HepG2 (cell line): ENCODE data around the gene LCMT2. TPM values are rescaled to one million over a fixed set of nuclear protein-coding genes. Genes with fewer than 3 reads are reported as not detected.

ENCODE experiments used
- BORCS8-MEF2B ChIP-seq: sonication (generic); formaldehyde crosslinking; IDR thresholded peaks from 2 replicates; pipeline ENCODE4 v1.8.0; 2022; ENCODE audit warnings: mild to moderate bottlenecking, missing genetic modification reagents
- CC2D1A ChIP-seq: sonication (generic); formaldehyde crosslinking; IDR thresholded peaks from 2 replicates; pipeline ENCODE4 v1.8.1; 2023; ENCODE audit warnings: mild to moderate bottlenecking, missing genetic modification reagents
- FOXK2 ChIP-seq: fragments of 450-650 bp; IDR thresholded peaks from 2 replicates; pipeline ENCODE4 v1.6.1; 2016
- GATAD2A ChIP-seq: IDR thresholded peaks from 2 replicates; pipeline ENCODE4 v1.6.1; 2016
- GRHL1 ChIP-seq: sonication (generic); formaldehyde crosslinking; conservative IDR thresholded peaks from 2 replicates; pipeline ENCODE4 v1.8.0; 2022; ENCODE audit warnings: missing genetic modification reagents
- HMGA1 ChIP-seq: sonication (generic); formaldehyde crosslinking; conservative IDR thresholded peaks from 2 replicates; pipeline ENCODE4 v1.4.0; 2020; ENCODE audit warnings: missing genetic modification reagents
- ISX ChIP-seq: sonication (generic); formaldehyde crosslinking; conservative IDR thresholded peaks from 2 replicates; pipeline ENCODE4 v1.5.0; 2020; ENCODE audit warnings: missing genetic modification reagents
- MATR3 ChIP-seq: sonication (generic); formaldehyde crosslinking; IDR thresholded peaks from 2 replicates; pipeline ENCODE4 v1.4.0; 2020; ENCODE audit warnings: missing genetic modification reagents
- MTERF4 ChIP-seq: sonication (generic); formaldehyde crosslinking; IDR thresholded peaks from 2 replicates; pipeline ENCODE4 v1.8.0; 2023; ENCODE audit warnings: mild to moderate bottlenecking, missing genetic modification reagents
- NR2F2 ChIP-seq: IDR thresholded peaks from 2 replicates; pipeline ENCODE4 v1.6.1; 2012; ENCODE audit warnings: low read depth, inconsistent platforms, borderline replicate concordance
- POLR2A ChIP-seq, 2 experiments: IDR thresholded peaks; 2 replicates each; pipeline ENCODE4 v1.6.1; 2011; ENCODE audit warnings: low read depth in 2 of 2, low read length in 2 of 2, mild to moderate bottlenecking in 1 of 2, moderate library complexity in 1 of 2; ENCODE audit not compliant: insufficient read depth in 1 of 2
- PPARG ChIP-seq: conservative IDR thresholded peaks from 2 replicates; pipeline ENCODE4 v1.6.1; 2016; ENCODE audit warnings: missing biosample characterization, missing genetic modification reagents
- RBM22 ChIP-seq: fragments of 200-400 bp; formaldehyde crosslinking; optimal IDR thresholded peaks from 2 replicates; pipeline ENCODE3; 2017; ENCODE audit warnings: mild to moderate bottlenecking, low read length, moderate library complexity
- SMAD3 ChIP-seq: sonication (generic); formaldehyde crosslinking; IDR thresholded peaks from 2 replicates; pipeline ENCODE4 v1.4.0; 2020; ENCODE audit warnings: missing genetic modification reagents
- SOX13 ChIP-seq, 3 experiments: fragments of 450-650 bp in 1 of 3; sonication (generic) in 1 of 3; formaldehyde crosslinking in 1 of 3; IDR thresholded peaks in 2 of 3; conservative IDR thresholded peaks in 1 of 3; 2 replicates each; pipeline versions ENCODE4 v1.5.0 to v1.6.1; 2016 to 2020; ENCODE audit warnings: antibody characterized with exemption in 1 of 3, mild to moderate bottlenecking in 1 of 3, missing compliant biosample characterization in 1 of 3, missing genetic modification reagents in 1 of 3, moderate library complexity in 1 of 3
- SRSF4 ChIP-seq: fragments of 200-400 bp; formaldehyde crosslinking; IDR thresholded peaks from one replicate; pipeline ENCODE4 v1.6.1; 2018; ENCODE audit warnings: mild to moderate bottlenecking, low read depth, low read length, moderate library complexity; ENCODE audit not compliant: poor library complexity, severe bottlenecking
- ZNF138 ChIP-seq: sonication (generic); formaldehyde crosslinking; IDR thresholded peaks from 2 replicates; pipeline ENCODE4 v1.5.0; 2020; ENCODE audit warnings: mild to moderate bottlenecking, low read depth, missing genetic modification reagents
- ZNF180 ChIP-seq: sonication (generic); formaldehyde crosslinking; IDR thresholded peaks from 2 replicates; pipeline ENCODE4 v1.4.0; 2020; ENCODE audit warnings: low read depth, missing genetic modification reagents, borderline replicate concordance
- ZNF235 ChIP-seq: sonication (generic); formaldehyde crosslinking; IDR thresholded peaks from 2 replicates; pipeline ENCODE4 v1.8.1; 2023; ENCODE audit warnings: mild to moderate bottlenecking, missing genetic modification reagents, borderline replicate concordance
- ZNF354B ChIP-seq: sonication (generic); formaldehyde crosslinking; IDR thresholded peaks from 2 replicates; pipeline ENCODE4 v1.8.0; 2022; ENCODE audit warnings: mild to moderate bottlenecking, missing genetic modification reagents
- ZNF556 ChIP-seq: sonication (generic); formaldehyde crosslinking; IDR thresholded peaks from 2 replicates; pipeline ENCODE4 v1.4.0; 2020; ENCODE audit warnings: mild to moderate bottlenecking, missing genetic modification reagents, borderline replicate concordance
- polyA plus RNA-seq, 8 experiments: library from polyadenylated mRNA; depleted of rRNA in 3 of 8; stranded (reverse) in 7 of 8; unstranded in 1 of 8; fragments of >200 nt; fragmentation: Illumina TruSeq in 4 of 8; extraction: Trizol in 4 of 8; gene quantifications; 2 replicates each; pipeline versions ENCODE4 v1.2.1 to v1.2.3, GENCODE V29; 2011 to 2016; ENCODE audit warnings: low read depth in 4 of 8, missing spikeins in 1 of 8, mixed read lengths in 1 of 8; ENCODE audit not compliant: insufficient read depth in 1 of 8
- total RNA-seq, 5 experiments: library from RNA; depleted of rRNA; stranded (reverse); fragments of >200 nt; fragmentation: Illumina TruSeq; extraction: Trizol; gene quantifications; 2 replicates each; pipeline ENCODE4 v1.2.3, GENCODE V29; 2016; ENCODE audit warnings: low read depth in 1 of 5
- TF ChIP-seq, protein P1 (sequence below): sonication (generic); formaldehyde crosslinking; IDR thresholded peaks from 2 replicates; pipeline ENCODE4 v1.8.0; 2022; ENCODE audit warnings: mild to moderate bottlenecking, missing genetic modification reagents, moderate library complexity
- TF ChIP-seq, protein P2 (sequence below): sonication (generic); formaldehyde crosslinking; IDR thresholded peaks from 2 replicates; pipeline ENCODE4 v1.4.0; 2020; ENCODE audit warnings: missing genetic modification reagents
- TF ChIP-seq, protein P3 (sequence below): IDR thresholded peaks from 2 replicates; pipeline ENCODE4 v1.6.1; 2016; ENCODE audit warnings: missing biosample characterization, missing genetic modification reagents, low read depth

The LCMT2 gene
- total and polyA plus RNA-seq, 2 of the 13 experiments (the other 11 are each of a cell fraction or from before 2014, with no cell fraction given) = 6.9 to 9.1 TPM

DNA sequence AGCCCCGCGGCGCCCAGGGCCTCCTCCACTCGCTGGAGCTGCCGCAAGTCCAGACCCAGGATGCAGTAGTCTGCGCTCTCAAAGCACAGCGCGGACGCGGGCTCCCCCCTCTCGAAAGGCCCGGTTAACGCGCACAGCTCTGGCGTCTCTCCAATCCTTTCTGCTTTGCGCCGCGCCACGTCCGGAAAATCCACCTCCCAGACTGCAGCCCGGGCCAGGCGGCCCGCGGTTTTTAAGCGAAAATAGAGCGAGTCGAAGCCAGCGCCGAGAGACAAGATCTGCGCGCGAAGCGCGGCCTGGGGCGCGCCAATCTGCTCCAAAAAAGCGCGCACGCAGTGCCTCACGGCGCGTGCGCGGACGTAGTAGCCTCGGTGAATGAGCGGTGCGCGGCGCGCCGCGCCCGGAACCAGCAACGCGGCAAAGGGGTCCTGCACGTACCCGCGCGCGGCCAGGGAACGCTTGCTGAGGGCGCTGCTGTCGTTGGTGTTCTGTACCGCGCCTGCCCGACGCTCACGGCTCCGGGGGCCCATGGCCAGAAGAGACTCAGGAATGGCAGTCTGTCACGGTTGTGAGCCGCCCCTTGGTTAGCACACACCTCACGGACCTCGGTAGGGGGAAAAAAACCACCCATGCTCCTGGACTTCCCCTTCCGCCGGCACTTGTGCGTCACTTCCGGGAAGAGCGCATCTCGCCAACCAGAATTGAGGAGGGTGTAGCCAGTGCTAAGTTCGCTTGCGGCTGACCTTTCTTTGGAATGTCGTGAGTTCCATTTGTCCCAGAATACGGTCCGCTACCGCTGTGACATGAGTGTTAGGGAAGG lies at the start of gene LCMT2 (continued):
- TF ChIP-seq, protein P1, sequence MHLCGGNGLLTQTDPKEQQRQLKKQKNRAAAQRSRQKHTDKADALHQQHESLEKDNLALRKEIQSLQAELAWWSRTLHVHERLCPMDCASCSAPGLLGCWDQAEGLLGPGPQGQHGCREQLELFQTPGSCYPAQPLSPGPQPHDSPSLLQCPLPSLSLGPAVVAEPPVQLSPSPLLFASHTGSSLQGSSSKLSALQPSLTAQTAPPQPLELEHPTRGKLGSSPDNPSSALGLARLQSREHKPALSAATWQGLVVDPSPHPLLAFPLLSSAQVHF = peak; percentile 78; the same call in 1 of the 2 replicates
- TF ChIP-seq ISX = no peak
- TF ChIP-seq SMAD3 (CRISPR knock-in tag) = peak; percentile 76
- TF ChIP-seq ZNF354B (CRISPR knock-in tag) = no peak
- peak; percentile 95 to 96 for TF ChIP-seq POLR2A (IDR thresholded peaks at IDR 0.05; ENCODE audit: insufficient read depth in 1 of 2, low read depth in 2 of 2, low read length in 2 of 2)
- no peak for TF ChIP-seq FOXK2
- TF ChIP-seq GATAD2A = 0 out of 2 replicates have a peak, but pooled peaks have one; percentile 24
- TF ChIP-seq SRSF4 = no peak
- TF ChIP-seq PPARG (CRISPR knock-in tag) = no peak
- no peak for TF ChIP-seq HMGA1 (CRISPR knock-in tag)
- TF ChIP-seq RBM22 = no peak
- TF ChIP-seq, protein P2, sequence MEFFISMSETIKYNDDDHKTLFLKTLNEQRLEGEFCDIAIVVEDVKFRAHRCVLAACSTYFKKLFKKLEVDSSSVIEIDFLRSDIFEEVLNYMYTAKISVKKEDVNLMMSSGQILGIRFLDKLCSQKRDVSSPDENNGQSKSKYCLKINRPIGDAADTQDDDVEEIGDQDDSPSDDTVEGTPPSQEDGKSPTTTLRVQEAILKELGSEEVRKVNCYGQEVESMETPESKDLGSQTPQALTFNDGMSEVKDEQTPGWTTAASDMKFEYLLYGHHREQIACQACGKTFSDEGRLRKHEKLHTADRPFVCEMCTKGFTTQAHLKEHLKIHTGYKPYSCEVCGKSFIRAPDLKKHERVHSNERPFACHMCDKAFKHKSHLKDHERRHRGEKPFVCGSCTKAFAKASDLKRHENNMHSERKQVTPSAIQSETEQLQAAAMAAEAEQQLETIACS (CRISPR knock-in tag) = peak; percentile 89
- 0 out of 2 replicates have a peak, but pooled peaks have one; percentile 19 for TF ChIP-seq CC2D1A (CRISPR knock-in tag)
- TF ChIP-seq, protein P3, sequence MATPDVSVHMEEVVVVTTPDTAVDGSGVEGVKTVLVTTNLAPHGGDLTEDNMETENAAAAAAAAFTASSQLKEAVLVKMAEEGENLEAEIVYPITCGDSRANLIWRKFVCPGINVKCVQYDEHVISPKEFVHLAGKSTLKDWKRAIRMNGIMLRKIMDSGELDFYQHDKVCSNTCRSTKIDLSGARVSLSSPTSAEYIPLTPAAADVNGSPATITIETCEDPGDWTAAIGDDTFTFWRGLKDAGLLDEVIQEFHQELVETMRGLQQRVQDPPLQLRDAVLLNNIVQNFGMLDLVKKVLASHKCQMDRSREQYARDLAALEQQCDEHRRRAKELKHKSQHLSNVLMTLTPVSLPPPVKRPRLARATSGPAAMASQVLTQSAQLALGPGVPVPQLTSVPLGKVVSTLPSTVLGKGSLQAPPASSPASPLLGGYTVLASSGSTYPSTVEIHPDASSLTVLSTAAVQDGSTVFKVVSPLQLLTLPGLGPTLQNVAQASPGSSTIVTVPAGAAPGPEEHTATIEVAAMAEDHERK (CRISPR knock-in tag) = peak; percentile 51; the same call in 1 of the 2 replicates
- TF ChIP-seq NR2F2 = no peak; the same call in 1 of the 2 replicates
- peak; percentile 94 for TF ChIP-seq MTERF4
- TF ChIP-seq ZNF180 (CRISPR knock-in tag) = no peak
- TF ChIP-seq GRHL1 (CRISPR knock-in tag) = no peak
- TF ChIP-seq ZNF556 (CRISPR knock-in tag) = no peak
- no peak for TF ChIP-seq ZNF138
- peak; percentile 41; the same call in 1 of the 2 replicates for TF ChIP-seq BORCS8-MEF2B (CRISPR knock-in tag)
- no peak; the same call in 1 of the 2 replicates for TF ChIP-seq ZNF235 (CRISPR knock-in tag)
- no peak for TF ChIP-seq MATR3 (CRISPR knock-in tag)
- TF ChIP-seq SOX13 (IDR thresholded peaks at IDR 0.05) = no peak
- TF ChIP-seq SOX13 (CRISPR knock-in tag; conservative IDR thresholded peaks at IDR 0.05 in 1 of 2, IDR thresholded peaks at IDR 0.05 in 1 of 2) = no peak; a peak in 1 of 4 replicates
